Activated CD8-positive, alpha-beta T cell treated with anti-CD3 and anti-CD28 coated beads for 36 hours (primary cell): ENCODE data around the gene IFI27L2. TPM values are rescaled to one million over a fixed set of nuclear protein-coding genes. Genes with fewer than 3 reads are reported as not detected.

Experiments
- ATAC-seq: fragments of 200-7000 bp; cut with Tn5 transposase; one replicate; pipeline ENCODE4 v1.10.0; 2021; ENCODE audit warnings: mild to moderate bottlenecking, moderate library complexity
- CTCF ChIA-PET: fragments of 350-600 bp; sonication (Branson Sonifier 250); formaldehyde crosslinking; loops from one replicate; lab custom pipeline; 2021; ENCODE audit warnings: antibody characterized with exemption; lab: Charles Lee
- POLR2A ChIA-PET: fragments of 350-600 bp; sonication (Branson Sonifier 250); formaldehyde crosslinking; loops from one replicate; lab custom pipeline; 2021; ENCODE audit warnings: antibody characterized with exemption; lab: Charles Lee
- DNase-seq: peaks from one replicate; pipeline ENCODE4 v3.0.0-alpha.2; 2020
- H3K27ac Mint-ChIP-seq: one replicate; pipeline ENCODE4 v1.8.0; 2021; ENCODE audit warnings: mild to moderate bottlenecking, mixed read lengths
- H3K27me3 Mint-ChIP-seq: one replicate; pipeline ENCODE4 v1.8.0; 2021; ENCODE audit warnings: mixed read lengths
- H3K36me3 Mint-ChIP-seq: one replicate; pipeline ENCODE4 v1.8.0; 2021; ENCODE audit warnings: low read depth, mixed read lengths
- H3K4me1 Mint-ChIP-seq: one replicate; pipeline ENCODE4 v1.8.0; 2021; ENCODE audit warnings: low read depth, mixed read lengths
- H3K4me3 Mint-ChIP-seq: one replicate; pipeline ENCODE4 v1.8.0; 2021; ENCODE audit warnings: mild to moderate bottlenecking, moderate library complexity, mixed read lengths
- H3K9me3 Mint-ChIP-seq: one replicate; pipeline ENCODE4 v1.8.0; 2021; ENCODE audit warnings: mixed read lengths
- intact Hi-C: fragments of 100-400 bp; cut with micrococcal nuclease; formaldehyde crosslinking; loops from one replicate; pipeline ENCODE4 v1.10.0; 2022
- total RNA-seq, 2 experiments: library from RNA; stranded (reverse); gene quantifications; one replicate each; pipeline ENCODE4 v1.2.3, GENCODE V29; 2021
- TF ChIP-seq, protein P1 (sequence below): fragments of 200-600 bp; IDR thresholded peaks from one replicate; pipeline ENCODE4 v1.8.0; 2022; ENCODE audit warnings: antibody characterized with exemption, mild to moderate bottlenecking

The IFI27L2 gene
- total RNA-seq, 2 experiments from 2014 or later = 43.0 to 44.5 TPM

DNA sequence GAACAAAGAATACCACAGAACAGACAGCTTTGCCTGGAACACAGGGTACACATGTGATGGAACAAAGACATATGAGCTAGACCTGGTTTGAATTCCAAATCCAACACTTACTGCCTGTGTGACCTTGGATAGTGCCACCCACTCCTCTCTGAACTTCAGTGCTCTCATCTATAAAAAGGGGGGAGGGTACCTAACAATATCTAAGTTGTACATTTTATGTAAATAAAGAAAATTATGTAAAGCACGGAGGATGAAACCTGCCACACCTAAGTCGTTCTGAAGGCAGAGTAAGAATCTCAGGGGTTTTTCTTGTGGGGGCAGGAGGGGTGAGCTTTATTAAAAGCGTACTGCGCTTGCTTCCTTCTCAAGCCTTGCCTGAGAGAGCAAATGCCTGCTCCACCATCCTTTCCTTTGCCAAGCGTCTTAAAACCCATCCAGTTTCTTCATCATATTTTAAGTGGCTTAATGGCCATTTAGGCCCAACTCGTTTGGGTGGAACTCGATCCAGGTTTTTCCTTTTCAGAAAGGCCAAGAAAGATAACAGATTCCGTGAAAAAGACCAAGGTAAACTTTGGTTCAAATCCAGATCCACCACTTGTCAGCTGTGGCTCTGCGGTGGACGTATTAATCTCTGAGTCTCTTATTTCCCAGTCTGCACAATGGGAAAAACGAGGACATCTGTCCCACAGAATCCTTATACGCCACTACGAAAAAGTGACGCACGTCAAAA is 49.3 kb downstream of the IFI27L2 start:
- Mint-ChIP-seq H3K4me3 (peak overlapping the region; percentile 98), H3K27me3 (no peaks in the 10 kb centered on the region), H3K27ac (peak overlapping the region; percentile 99), H3K9me3 (peaks cover 7% of the 10 kb centered on the region), H3K4me1 (peaks cover 50% of the 10 kb centered on the region), H3K36me3 (peaks cover 51% of the 10 kb centered on the region)
- DNase-seq = peak; percentile 15
- CTCF ChIA-PET = interaction anchor here (1.0 to 4.8 kb wide), 8 partner anchors 10 to 139 kb away, joined by 3 to 29 read pairs (median 18); no protein-coding TSS in a partner anchor
- intact Hi-C loops = loop anchor here (2.0 kb wide), 1 partner anchor 23 kb away; no protein-coding TSS in a partner anchor
- TF ChIP-seq, protein P1, sequence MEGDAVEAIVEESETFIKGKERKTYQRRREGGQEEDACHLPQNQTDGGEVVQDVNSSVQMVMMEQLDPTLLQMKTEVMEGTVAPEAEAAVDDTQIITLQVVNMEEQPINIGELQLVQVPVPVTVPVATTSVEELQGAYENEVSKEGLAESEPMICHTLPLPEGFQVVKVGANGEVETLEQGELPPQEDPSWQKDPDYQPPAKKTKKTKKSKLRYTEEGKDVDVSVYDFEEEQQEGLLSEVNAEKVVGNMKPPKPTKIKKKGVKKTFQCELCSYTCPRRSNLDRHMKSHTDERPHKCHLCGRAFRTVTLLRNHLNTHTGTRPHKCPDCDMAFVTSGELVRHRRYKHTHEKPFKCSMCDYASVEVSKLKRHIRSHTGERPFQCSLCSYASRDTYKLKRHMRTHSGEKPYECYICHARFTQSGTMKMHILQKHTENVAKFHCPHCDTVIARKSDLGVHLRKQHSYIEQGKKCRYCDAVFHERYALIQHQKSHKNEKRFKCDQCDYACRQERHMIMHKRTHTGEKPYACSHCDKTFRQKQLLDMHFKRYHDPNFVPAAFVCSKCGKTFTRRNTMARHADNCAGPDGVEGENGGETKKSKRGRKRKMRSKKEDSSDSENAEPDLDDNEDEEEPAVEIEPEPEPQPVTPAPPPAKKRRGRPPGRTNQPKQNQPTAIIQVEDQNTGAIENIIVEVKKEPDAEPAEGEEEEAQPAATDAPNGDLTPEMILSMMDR = no peak
- POLR2A ChIA-PET = interaction anchor here (0.6 to 4.5 kb wide), 10 partner anchors 11 to 120 kb away, joined by 3 to 34 read pairs (median 4); partner anchors contain the start of genes IFI27L2 and OTUB2
- no peak for ATAC-seq

DNA sequence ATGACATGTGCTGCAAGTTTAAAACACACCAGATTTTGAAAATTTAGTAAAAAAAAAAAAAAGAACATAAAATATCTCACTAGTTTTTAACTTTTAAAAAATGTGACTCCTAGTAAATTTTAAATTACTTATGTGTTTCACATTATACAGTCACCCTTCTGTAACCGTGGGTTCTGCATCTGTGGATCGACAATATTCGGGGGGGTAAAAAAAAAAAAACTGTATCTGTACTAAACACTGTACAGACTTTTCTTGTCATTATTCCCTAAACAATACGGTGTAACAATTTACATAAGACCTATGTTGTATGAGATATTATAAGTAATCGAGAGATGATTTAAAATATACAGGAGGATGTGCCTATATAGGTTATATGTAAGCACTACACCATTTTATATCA is 51.6 kb downstream of the IFI27L2 start:
- ATAC-seq (no peak), DNase-seq (no peak)
- H3K4me3 Mint-ChIP-seq = peak overlapping the region; percentile 98
- H3K27ac Mint-ChIP-seq = peak overlapping the region; percentile 37
- TF ChIP-seq, protein P1 = no peak
- H3K36me3 Mint-ChIP-seq = peaks cover 63% of the 10 kb centered on the region
- H3K4me1 Mint-ChIP-seq = peaks cover 60% of the 10 kb centered on the region
- no peaks in the 10 kb centered on the region for H3K27me3 Mint-ChIP-seq
- intact Hi-C loops = no loop called here
- H3K9me3 Mint-ChIP-seq = peaks cover 15% of the 10 kb centered on the region
- POLR2A ChIA-PET = interaction anchor here (0.6 to 4.5 kb wide), 2 partner anchors 19 to 196 kb away, joined by 3 to 34 read pairs; no protein-coding TSS in a partner anchor
- CTCF ChIA-PET = interaction anchor here (4.3 to 4.8 kb wide), 2 partner anchors 11 to 137 kb away, joined by 17 to 29 read pairs; no protein-coding TSS in a partner anchor

Other genes with a start within 250 kb of the IFI27L2 start
- gene FAM181A, start 202.3 kb downstream of the IFI27L2 start, total RNA-seq = not detected
- gene ASB2, start 153.0 kb downstream of the IFI27L2 start, total RNA-seq = 10 to 100 TPM; 11.7 to 12.7 TPM
- not detected for gene CCDC197, start 132.3 kb downstream of the IFI27L2 start, total RNA-seq
- under 1 TPM; 0.25 to 0.29 TPM for gene OTUB2, start 103.3 kb downstream of the IFI27L2 start, total RNA-seq
- gene DDX24, start 48.4 kb downstream of the IFI27L2 start, total RNA-seq = 100 to 1,000 TPM; 272 to 275 TPM
- 10 to 100 TPM; 21.9 to 23.3 TPM for gene IFI27L1, start 48.3 kb downstream of the IFI27L2 start, total RNA-seq
- gene IFI27, start 18.9 kb downstream of the IFI27L2 start, total RNA-seq = 1 to 10 TPM in 1 of 2 experiments, under 1 TPM in 1; 0.86 to 4.1 TPM
- 1 to 10 TPM in 1 of 2 experiments, under 1 TPM in 1; 0.63 to 1.2 TPM for gene PPP4R4, start 44.7 kb upstream of the IFI27L2 start, total RNA-seq
- gene SERPINA10, start 163.7 kb upstream of the IFI27L2 start, total RNA-seq = not detected
- gene SERPINA6, start 193.7 kb upstream of the IFI27L2 start, total RNA-seq = not detected
- not detected for gene SERPINA2, start 237.1 kb upstream of the IFI27L2 start, total RNA-seq